DMS53 treated with DMSO at 0.1 percent for 48 hours (cell line): ENCODE data around the gene SPI1.

Experiments
- DNase-seq: peaks from one replicate; lab custom pipeline; 2025; ENCODE audit not compliant: unreplicated experiment; lab: John Stamatoyannopoulos, UW

SPI1 gene

GRCh38 chr11:47407746-47408590 is 29.6 kb upstream of the SPI1 start, which contains the start of gene SLC39A13:
Gene SLC39A13 (plus strand): TSS chr11:47408590. CDS start chr11:47410095, 1,505 bp downstream.
- DNase-seq = peak; percentile 76

GRCh38 chr11:47406896-47407745 is 28.8 kb upstream of the SPI1 start:
- DNase-seq = no peak

GRCh38 chr11:47403571-47403970 is 25.2 kb upstream of the SPI1 start:
- no peak for DNase-seq

DNA sequence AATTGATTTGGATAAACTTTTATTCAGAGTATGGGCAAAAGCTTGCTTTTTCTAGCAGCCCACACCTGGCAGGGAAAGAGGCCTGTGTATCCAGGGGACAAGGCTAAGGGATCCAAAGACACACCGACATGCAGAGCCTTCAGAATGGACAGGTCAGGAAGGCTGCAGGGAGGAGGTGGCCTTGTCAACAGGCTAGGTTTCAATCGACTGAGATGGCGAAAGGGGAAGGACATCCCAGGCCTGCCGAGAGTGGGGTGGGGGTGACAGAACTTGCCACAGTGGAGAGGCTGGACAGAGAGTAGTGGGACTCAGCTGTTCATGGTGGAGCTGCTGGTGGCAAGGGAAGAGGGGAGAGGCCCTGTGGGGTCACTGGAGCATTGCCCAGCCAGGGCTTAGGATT is 24.8 kb upstream of the SPI1 start:
- no peak for DNase-seq

DNA sequence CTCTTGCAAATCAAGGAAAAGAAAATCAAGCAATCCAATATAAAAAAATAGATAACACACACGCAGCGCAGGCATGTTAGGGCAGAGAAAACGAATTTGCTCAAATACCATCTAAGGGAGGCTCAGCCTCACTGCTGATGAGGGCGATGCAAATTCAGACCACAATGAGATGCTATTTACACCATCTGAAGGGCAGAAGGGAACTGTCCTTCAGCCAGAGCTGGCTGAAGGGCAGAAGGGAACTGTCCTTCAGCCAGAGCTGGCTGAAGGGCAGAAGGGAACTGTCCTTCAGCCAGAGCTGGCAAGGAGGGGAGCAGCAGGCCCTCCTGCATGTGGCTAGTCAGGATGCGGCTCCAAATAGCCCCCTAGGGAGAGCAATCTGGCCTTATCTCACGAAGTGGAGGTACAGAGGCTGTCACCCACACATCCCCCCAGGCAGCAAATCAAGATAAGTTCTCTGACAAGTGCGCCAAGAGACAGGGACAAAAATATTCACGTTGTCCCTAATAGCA is 22.5 kb upstream of the SPI1 start:
- DNase-seq = no peak

GRCh38 chr11:47399860-47400767 is 21.8 kb upstream of the SPI1 start:
- DNase-seq = no peak

DNA sequence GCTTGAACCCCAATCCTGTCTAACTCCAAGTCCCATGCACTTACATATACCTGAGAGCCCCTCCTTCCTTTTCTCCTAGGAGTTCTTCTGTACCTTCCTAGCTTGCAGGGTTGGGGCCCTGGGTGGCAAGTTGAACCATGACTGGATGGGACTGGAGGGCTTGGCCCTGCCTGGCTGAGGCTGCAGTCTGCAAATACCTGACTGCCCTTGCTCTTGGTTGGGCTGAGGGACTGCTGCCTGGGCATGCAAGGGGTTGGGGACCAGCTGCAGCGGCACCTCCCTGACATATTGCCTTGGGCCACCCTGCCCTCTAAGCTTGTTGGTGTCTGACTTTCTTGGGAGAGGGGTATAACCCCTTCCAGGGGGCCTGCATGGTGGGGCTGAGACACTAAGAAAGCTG is 20.2 kb upstream of the SPI1 start:
- DNase-seq = no peak

DNA sequence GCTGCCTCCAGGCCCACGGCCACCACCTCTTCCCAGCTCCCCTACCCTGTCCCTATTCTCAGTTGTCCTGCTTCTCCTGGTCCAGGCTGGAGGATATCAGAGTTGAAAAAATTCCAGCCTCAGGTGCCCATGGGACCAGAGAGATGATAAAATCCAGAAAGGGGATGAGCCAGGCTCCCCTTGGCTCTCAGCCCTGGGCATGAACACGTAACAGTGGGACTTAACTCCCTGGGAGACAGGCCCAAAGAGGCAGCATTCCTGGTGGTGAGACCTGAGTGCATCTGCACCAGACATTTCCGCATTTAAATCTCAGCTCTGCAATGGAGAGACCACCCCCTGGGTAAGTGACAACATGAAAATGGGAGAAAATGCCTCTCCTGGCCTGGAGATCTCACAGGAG is 19.7 kb upstream of the SPI1 start:
- DNase-seq = no peak

DNA sequence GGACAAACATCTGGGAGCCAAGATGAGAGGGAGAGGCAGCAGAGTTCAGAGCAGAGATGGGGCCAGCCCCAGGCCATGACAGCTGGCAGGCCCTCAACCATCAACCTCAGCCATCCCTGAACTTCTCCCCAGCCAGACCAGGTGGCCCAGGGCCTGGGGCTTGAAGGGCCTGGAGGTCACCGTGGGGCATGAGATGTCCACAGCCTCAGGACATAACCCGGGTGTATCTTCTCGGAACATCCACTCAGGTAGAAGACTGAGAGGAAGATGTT is 17.6 kb upstream of the SPI1 start:
- DNase-seq = no peak

GRCh38 chr11:47395223-47396048 is 17.1 kb upstream of the SPI1 start:
- no peak for DNase-seq

GRCh38 chr11:47394322-47395222 is 16.2 kb upstream of the SPI1 start:
- DNase-seq = no peak

DNA sequence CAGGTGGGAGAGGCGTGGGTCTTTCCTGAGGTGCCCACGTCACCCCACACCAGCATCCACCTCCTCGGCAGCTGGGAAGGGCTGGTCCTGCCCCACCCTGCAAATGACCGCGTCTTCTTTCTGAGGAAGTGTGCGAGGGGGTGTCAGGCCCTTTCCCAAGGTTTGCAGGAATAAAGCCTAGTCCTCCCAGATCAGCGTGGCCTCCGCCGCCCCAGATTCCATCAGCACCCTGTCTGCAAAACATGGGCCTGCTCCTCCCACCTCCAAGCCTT is 15.6 kb upstream of the SPI1 start:
- DNase-seq = no peak

DNA sequence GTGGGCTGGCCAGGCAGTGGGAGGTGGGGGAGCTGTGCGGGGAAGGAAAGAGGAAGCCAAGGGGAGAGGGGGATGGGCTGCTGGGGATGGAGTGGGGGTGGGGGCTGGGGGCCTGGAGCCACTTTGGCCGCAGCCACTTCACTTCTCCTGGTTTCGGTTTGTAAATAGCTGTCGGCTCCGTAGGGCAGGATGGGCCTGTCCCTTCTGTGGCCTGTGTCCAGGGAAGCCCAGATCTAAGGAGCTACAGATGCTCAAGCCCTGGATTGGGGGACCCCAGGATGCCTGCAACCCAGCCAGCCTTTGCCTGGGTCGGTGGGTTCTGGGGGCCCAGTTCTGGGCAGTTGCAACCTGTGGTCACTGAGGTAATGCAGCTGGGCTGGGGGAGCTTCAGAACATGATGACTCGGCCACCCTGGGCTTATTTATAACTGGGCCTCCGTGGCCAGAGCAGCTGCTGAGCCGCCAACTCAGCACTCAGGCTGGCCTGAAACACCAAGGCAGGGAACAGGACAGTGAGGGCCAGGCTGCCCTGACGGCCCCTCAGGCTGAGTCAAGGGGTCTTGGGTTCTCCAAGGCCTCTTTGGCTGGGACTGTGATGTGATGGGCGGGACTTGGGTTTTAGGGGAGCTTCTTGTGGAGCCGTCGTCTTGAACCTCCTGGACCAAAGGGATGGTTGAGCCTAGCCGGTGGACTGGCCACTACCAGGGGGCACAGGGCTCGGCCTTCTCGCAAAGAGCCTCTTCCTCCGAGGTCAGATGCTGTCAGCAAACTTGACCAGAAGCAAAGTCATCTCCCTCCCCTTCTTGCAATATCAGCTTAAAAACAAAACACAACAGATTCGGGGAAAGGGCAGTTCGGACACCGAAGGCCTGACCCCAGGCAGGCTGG is 15.1 kb upstream of the SPI1 start:
- DNase-seq = no peak

GRCh38 chr11:47392546-47393162 is 14.3 kb upstream of the SPI1 start:
- DNase-seq = no peak

GRCh38 chr11:47391711-47392432 is 13.5 kb upstream of the SPI1 start:
- no peak for DNase-seq

DNA sequence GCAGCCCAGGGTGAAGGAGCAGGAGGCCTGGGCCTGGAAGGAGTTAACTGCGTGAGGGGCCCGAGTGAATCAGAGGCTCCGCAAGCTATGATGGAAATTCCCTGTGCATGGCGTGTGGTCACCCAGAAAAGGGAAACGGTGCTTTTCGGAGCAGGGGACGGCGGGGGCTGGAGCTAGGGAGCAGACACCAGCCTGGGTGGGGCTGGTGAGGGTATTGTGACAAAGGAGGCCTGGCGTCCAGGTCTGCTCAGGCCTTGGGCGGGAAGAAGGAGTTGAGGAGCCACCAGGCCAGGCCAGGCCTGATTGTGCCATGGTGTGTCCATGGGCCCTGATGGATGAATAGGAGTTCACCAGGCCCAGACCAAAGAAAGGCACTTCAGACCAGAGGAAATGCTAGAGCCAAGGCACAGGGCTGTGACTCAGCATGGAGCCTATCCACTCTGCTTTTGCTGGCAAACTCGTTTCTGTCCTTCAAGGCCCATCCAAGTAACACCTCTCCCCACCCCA is 12.8 kb upstream of the SPI1 start:
- no peak for DNase-seq

DNA sequence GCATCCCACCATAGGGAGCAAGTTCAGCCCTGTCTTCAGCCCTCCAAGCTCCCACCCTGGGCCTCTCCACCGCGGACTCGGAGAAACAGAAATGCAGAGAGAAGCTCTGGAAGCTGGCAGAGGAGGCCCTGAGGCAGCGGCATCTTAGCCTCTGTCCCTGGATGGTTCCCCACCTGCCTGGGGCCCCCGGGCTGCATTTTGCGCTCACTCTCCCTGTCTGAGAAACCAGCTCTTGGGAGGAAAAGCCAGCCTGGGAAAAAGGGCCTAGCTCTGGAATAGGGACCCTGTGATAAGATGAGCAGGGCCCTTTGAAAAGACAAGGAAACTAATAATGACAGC is 12.0 kb upstream of the SPI1 start:
- no peak for DNase-seq
